ENCODE measurements around the gene COL2A1.

DNA sequence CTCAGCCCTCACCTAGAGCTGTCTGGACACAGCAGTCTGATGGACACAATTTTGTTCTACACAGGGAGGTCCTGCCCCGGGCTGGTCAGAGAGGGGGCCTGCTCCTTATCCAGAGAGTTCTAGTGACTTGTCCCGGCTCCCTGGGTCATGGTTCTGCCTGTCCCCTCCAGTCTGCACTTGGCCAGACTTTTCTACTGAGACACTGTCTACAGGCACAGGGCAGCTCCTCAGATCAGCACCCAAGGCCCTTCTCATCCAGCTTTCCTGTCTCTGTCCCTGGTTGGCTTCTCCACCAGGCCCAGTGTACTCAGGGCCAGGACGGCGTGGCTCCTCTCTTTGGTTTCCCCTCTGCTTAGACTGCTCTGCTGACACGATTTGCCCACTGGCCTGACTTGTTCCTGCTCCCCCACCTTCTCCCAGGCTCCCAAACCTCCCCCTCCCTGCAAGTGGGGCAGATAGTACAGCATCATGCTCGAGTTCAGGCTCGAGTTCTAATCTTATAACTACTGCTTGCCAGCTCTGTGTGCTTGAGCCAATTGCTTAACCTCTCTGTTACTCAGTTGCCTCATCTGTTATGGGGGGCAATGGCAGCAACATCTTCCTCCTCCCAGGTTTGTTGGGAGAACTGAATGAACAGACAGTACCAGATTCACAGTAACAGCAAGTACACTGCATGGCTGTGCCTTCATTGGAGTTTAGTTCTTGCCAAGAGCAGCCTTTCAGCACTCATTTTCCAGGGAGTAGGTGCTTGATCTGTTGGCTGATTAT lies 22.0 kb upstream of the COL2A1 start:
- TF ChIP-seq POLR2A (IDR thresholded peaks at IDR 0.05): no peak
- TF ChIP-seq, protein P1, sequence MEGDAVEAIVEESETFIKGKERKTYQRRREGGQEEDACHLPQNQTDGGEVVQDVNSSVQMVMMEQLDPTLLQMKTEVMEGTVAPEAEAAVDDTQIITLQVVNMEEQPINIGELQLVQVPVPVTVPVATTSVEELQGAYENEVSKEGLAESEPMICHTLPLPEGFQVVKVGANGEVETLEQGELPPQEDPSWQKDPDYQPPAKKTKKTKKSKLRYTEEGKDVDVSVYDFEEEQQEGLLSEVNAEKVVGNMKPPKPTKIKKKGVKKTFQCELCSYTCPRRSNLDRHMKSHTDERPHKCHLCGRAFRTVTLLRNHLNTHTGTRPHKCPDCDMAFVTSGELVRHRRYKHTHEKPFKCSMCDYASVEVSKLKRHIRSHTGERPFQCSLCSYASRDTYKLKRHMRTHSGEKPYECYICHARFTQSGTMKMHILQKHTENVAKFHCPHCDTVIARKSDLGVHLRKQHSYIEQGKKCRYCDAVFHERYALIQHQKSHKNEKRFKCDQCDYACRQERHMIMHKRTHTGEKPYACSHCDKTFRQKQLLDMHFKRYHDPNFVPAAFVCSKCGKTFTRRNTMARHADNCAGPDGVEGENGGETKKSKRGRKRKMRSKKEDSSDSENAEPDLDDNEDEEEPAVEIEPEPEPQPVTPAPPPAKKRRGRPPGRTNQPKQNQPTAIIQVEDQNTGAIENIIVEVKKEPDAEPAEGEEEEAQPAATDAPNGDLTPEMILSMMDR (IDR thresholded peaks at IDR 0.05): no peak
